GM12872 (cell line): ENCODE data around the gene CNTNAP5.

Experiments used
- CTCF ChIP-seq: IDR thresholded peaks from 3 replicates; pipeline ENCODE4 v1.5.1; 2011; ENCODE audit warnings: low read depth, mild to moderate bottlenecking, low read length, moderate library complexity; ENCODE audit not compliant: insufficient read depth

CNTNAP5 gene

DNA sequence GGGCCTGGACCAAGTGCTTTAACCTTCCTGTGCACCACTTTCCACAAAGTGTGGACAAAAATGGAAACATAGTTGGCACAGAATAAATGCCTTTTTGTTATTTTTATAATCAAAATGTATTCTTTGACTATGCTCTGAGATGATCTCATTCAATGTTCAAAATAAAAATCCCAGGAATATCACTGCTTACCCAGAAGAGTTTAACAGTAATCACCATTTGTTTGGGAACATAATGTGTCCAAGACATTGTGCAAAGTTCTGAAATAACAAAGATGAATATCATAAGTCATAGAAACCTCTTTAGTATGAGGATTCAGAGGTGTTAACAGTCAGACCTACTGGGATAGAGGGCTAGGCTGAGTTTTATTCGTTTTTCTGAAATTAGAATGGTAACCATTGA, 668.1 kb downstream of the CNTNAP5 start:
- no peak for TF ChIP-seq CTCF

- no peak for TF ChIP-seq CTCF
Observed at GRCh38 chr2:124698979-124699565, 674.0 kb downstream of the CNTNAP5 start.

DNA sequence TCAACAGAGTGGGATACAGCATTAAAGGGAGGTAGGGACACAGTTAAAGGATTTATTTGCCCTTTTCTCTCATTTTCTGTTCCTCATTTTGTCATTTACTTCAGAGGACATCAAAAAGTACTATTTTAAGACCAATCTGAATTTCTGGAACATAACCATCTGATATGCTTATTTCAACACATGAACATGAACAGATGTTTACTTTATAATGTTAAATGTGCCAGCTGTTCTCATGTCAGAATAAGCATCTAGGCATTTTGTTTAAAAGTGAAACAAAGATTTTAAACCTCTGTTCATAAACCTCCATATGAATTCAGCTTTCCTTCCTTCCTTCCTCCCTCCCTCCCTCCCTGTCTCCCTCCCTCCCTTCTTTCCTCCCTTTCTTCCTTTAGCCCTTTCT, 677.7 kb downstream of the CNTNAP5 start:
- no peak for TF ChIP-seq CTCF

- no peak for TF ChIP-seq CTCF
Observed at GRCh38 chr2:124704071-124704925, 679.2 kb downstream of the CNTNAP5 start.

DNA sequence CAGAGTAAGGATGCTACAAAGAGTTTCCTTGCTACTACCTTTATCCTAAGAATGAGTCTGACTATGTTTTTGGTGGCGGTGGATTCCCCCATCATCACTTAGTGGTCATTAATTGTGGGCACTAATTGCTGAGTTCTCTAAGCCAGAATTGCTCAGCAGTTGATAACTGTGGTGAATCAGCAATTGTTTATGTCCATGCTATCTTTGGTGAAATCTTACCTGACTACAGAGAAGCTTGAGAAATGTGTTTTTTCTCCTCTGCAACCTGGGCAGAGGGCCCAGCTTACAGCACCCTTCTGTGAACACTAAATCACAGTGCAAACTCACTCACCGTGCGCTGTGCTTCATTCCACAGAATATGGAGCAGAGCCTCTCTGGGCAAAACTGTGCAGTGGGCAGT, 683.6 kb downstream of the CNTNAP5 start:
- TF ChIP-seq CTCF = no peak

DNA sequence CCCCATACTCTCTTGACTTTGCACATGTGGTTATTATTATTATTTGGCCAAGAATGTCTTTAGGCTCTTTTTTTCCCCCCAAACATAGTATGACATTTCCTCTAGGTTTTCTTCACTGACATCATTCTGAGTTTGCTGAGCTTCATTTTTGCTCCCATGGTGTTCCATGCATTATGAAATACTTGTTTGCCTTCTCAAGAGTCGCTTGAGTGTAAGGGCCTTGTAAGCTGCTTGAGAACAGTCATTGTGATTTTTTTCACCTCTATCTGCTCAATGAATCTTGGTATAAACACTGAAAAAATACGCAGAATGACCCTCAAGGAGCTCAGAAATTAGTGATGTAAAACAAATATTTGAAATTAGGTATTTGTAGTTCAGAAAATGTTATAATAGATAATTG, 688.9 kb downstream of the CNTNAP5 start:
- no peak for TF ChIP-seq CTCF

DNA sequence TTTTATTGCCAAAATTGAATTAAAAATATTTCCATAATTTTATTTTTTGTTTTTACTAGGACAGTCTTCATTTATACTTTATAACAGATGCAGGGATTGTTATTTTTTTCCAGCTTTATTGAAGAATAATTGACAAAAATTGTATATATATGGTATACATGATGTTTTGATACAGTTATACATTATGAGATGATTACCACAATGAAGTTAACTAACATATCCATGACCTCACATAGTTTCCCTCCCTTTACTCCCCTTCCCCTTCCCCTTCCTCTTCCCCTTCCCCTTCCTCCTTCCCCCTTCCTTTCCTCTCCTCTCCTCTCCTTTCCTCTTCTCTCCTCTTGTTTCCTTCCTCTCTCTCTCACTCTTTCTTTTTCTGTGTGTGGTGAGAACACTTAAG, 700.1 kb downstream of the CNTNAP5 start:
- no peak for TF ChIP-seq CTCF
